T-cell (primary cell): Measurements from ENCODE around the gene SEMA3A. TPM values are rescaled to one million over a fixed set of nuclear protein-coding genes. Genes with fewer than 3 reads are reported as not detected.
"Not testable (repeated sequence)": the region's sequence is repeated elsewhere in the genome, so short reads cannot be mapped to it uniquely, and the experiment has no call there.

Experiments
- ATAC-seq, 4 experiments: fragments of 200-7000 bp in 3 of 4; fragments of 150-1000 bp in 1 of 4; cut with Tn5 transposase; replicated peaks in 1 of 4; 1 replicate in 3 of 4; 2 replicates in 1 of 4; pipeline ENCODE4 v1.10.0; 2021; ENCODE audit warnings: moderate library complexity in 3 of 4, mild to moderate bottlenecking in 2 of 4, moderate number of reproducible peaks in 1 of 4
- CTCF ChIA-PET, 2 donors: fragments of 300-600 bp; sonication (Branson Sonifier 250); formaldehyde crosslinking; loops; one replicate each; lab custom pipeline; 2022; ENCODE audit warnings: antibody characterized with exemption in 2 of 2; lab: Charles Lee
- POLR2A ChIA-PET, 2 donors: fragments of 300-600 bp; sonication (Branson Sonifier 250); formaldehyde crosslinking; loops; one replicate each; lab custom pipeline; 2022; ENCODE audit warnings: antibody characterized with exemption in 2 of 2; lab: Charles Lee
- DNase-seq, 35 experiments: peaks; one replicate each; pipeline versions ENCODE4 v3.0.0 to v3.0.0-alpha.2; 2013 to 2023
- H3K27ac ChIP-seq: one replicate; pipeline ENCODE4 v1.5.1; 2013; ENCODE audit warnings: low read length
- H3K27me3 ChIP-seq, 2 experiments: replicated peaks in 1 of 2; 1 replicate in 1 of 2; 2 replicates in 1 of 2; pipeline versions ENCODE4 v1.6.1 to v1.7.0; 2013; ENCODE audit warnings: low read length in 1 of 2, mixed read lengths in 1 of 2; ENCODE audit not compliant: control insufficient read depth in 2 of 2, insufficient read depth in 2 of 2; ENCODE audit errors: extremely low read depth in 1 of 2
- H3K36me3 ChIP-seq, 2 donors: 1 replicate in 1 of 2; 2 replicates in 1 of 2; pipeline versions ENCODE4 v1.6.1 to v1.7.0; 2013; ENCODE audit warnings: low read length in 1 of 2; ENCODE audit not compliant: control insufficient read depth in 2 of 2, insufficient read depth in 1 of 2; ENCODE audit errors: extremely low read depth in 1 of 2
- H3K4me1 ChIP-seq, 2 experiments: 1 replicate in 1 of 2; 2 replicates in 1 of 2; pipeline versions ENCODE4 v1.6.1 to v1.7.0; 2013; ENCODE audit warnings: low read length in 2 of 2, mixed read lengths in 1 of 2; ENCODE audit not compliant: insufficient read depth in 2 of 2, control insufficient read depth in 1 of 2; ENCODE audit errors: extremely low read depth in 1 of 2
- H3K4me3 ChIP-seq, 2 donors: 1 replicate in 1 of 2; 2 replicates in 1 of 2; pipeline versions ENCODE4 v1.5.1 to v1.7.0; 2013; ENCODE audit warnings: mild to moderate bottlenecking in 2 of 2, low read length in 1 of 2, moderate library complexity in 1 of 2; ENCODE audit not compliant: control insufficient read depth in 1 of 2; ENCODE audit errors: extremely low read depth in 1 of 2
- H3K9me3 ChIP-seq: 2 replicates; pipeline ENCODE4 v1.7.0; 2013
- H3K27ac Mint-ChIP-seq, 2 donors: one replicate each; pipeline ENCODE4 v1.8.0; 2020 to 2021; ENCODE audit warnings: mild to moderate bottlenecking in 2 of 2, mixed read lengths in 2 of 2
- H3K27me3 Mint-ChIP-seq, 2 donors: one replicate each; pipeline ENCODE4 v1.8.0; 2021 to 2022; ENCODE audit warnings: mixed read lengths in 2 of 2
- H3K36me3 Mint-ChIP-seq: one replicate; pipeline ENCODE4 v1.8.0; 2021; ENCODE audit warnings: mixed read lengths
- H3K4me1 Mint-ChIP-seq, 3 donors: one replicate each; pipeline ENCODE4 v1.8.0; 2020 to 2022; ENCODE audit warnings: mixed read lengths in 3 of 3, mild to moderate bottlenecking in 1 of 3
- H3K4me3 Mint-ChIP-seq, 3 donors: one replicate each; pipeline ENCODE4 v1.8.0; 2020 to 2022; ENCODE audit warnings: mild to moderate bottlenecking in 3 of 3, mixed read lengths in 3 of 3, moderate library complexity in 3 of 3
- H3K9me3 Mint-ChIP-seq, 3 donors: one replicate each; pipeline ENCODE4 v1.8.0; 2020 to 2022; ENCODE audit warnings: mixed read lengths in 3 of 3
- WGBS: methylation state at CpG from one replicate; pipeline ENCODE4 v1.1.5; 2013; ENCODE audit warnings: missing lambda C conversion rate; ENCODE audit not compliant: insufficient coverage; 5-methylcytosine and 5-hydroxymethylcytosine counted together
- total RNA-seq, 35 experiments: library from RNA in 6 of 35; stranded (reverse) in 6 of 35; fragments of 120-200 nt in 1 of 35; gene quantifications; one replicate each; pipeline versions ENCODE4 v1.2.1 to v1.2.4 and lab custom pipeline; 2013 to 2026

The SEMA3A gene
- total RNA-seq, result 1 to 10 TPM in 1 of 5 donors, under 1 TPM in 3, not detected in 1; 0.15 to 1.6 (median 0.53) TPM
- total RNA-seq (2013), result 0.64 TPM
- total RNA-seq (lab: John Stamatoyannopoulos, UW), result 0 to 0.59 (median 0.16) reads per million in 29 experiments

GRCh38 chr7:84194484-84195271 lies at the start of gene SEMA3A:
TSS of gene SEMA3A (minus strand) at chr7:84194789. CDS start at chr7:84194586, 203 bp downstream.
- Histone ChIP-seq H3K27me3 (no peaks in the 10 kb centered on the region), H3K9me3 (no peaks in the 10 kb centered on the region), H3K27ac (no peak within 1 kb of the TSS), H3K4me1 (peaks cover 5 to 14% of the 10 kb centered on the region in 2 experiments), H3K36me3 (no peaks in the 10 kb centered on the region), H3K4me3 (peak within 1 kb of the TSS; percentile 45 to 84)
- ATAC-seq (peak; percentile 31 to 72 (median 63)), DNase-seq (peak in 9 of 35 experiments; percentile 1 to 34 (median 5))
- 0% methylated on average over 3 of the region's 15 CpGs for WGBS
- Mint-ChIP-seq H3K9me3 (no peaks in the 10 kb centered on the region), H3K4me3 (peak within 1 kb of the TSS; percentile 92), H3K36me3 (no peaks in the 10 kb centered on the region), H3K4me1 (peaks cover 20 to 37% (median 24%) of the 10 kb centered on the region in 3 donors), H3K27ac (peak within 1 kb of the TSS; percentile 60 to 80), H3K27me3 (no peaks in the 10 kb centered on the region)
- POLR2A ChIA-PET, result interaction anchor here in 1 of 2 donors (0.7 kb wide), 1 partner anchor 41 kb away, joined by 4 read pairs; no protein-coding TSS in a partner anchor
- CTCF ChIA-PET, result no interaction called here

DNA sequence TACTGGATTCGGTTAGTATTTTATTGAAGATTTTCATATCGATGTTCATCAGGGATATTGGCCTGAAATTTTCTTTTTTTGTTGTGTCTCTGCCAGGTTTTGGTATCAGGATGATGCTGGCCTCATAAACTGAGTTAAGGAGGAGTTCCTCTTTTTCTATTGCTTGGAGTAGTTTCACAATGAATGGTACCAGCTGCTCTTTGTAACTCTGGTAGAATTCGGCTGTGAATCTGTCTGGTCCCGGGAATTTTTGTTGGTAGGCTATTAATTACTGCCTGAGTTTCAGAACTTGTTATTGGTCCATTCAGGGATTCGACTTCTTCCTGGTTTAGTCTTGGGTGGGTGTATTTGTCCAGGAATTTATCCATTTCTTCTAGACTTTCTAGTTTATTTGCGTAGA lies 48.4 kb upstream of the SEMA3A start:
- POLR2A ChIA-PET, ATAC-seq, H3K36me3 Mint-ChIP-seq, H3K27me3 ChIP-seq, DNase-seq, H3K4me3 Mint-ChIP-seq, H3K9me3 ChIP-seq, H3K27ac Mint-ChIP-seq, H3K36me3 ChIP-seq, CTCF ChIA-PET, H3K27ac ChIP-seq, H3K4me1 Mint-ChIP-seq, H3K4me1 ChIP-seq, H3K4me3 ChIP-seq, H3K27me3 Mint-ChIP-seq: not testable (repeated sequence)
- 95% methylated on average over 4 of the region's 6 CpGs for WGBS
- peaks cover 22 to 36% (median 22%) of the 10 kb centered on the region in 3 donors for H3K9me3 Mint-ChIP-seq

GRCh38 chr7:84238596-84238995 lies 44.0 kb upstream of the SEMA3A start:
- Histone ChIP-seq H3K9me3 (no peaks in the 10 kb centered on the region), H3K36me3 (no peaks in the 10 kb centered on the region), H3K4me3 (no peak overlapping the region), H3K27ac (no peak overlapping the region), H3K27me3 (no peaks in the 10 kb centered on the region), H3K4me1 (no peaks in the 10 kb centered on the region)
- CTCF ChIA-PET, result no interaction called here
- Mint-ChIP-seq H3K27me3 (no peaks in the 10 kb centered on the region), H3K27ac (no peak overlapping the region), H3K9me3 (peaks cover 8 to 25% (median 16%) of the 10 kb centered on the region in 3 donors), H3K4me1 (no peaks in the 10 kb centered on the region), H3K4me3 (no peak overlapping the region), H3K36me3 (no peaks in the 10 kb centered on the region)
- ATAC-seq (no peak), DNase-seq (no peak)
- 90% methylated on average over 3 of the region's 6 CpGs for WGBS
- POLR2A ChIA-PET, result no interaction called here

- no peak for ATAC-seq
- H3K27me3 Mint-ChIP-seq, result no peaks in the 10 kb centered on the region
These were observed 43.1 kb upstream of the SEMA3A start for GRCh38 chr7:84237533-84238173.

GRCh38 chr7:84236398-84236797 lies 41.8 kb upstream of the SEMA3A start:
- no peak overlapping the region for H3K4me3 ChIP-seq
- WGBS, result no CpG with 5 or more reads among the region's 3 CpGs
- H3K36me3 Mint-ChIP-seq, result no peaks in the 10 kb centered on the region
- no peaks in the 10 kb centered on the region for H3K36me3 ChIP-seq
- no peaks in the 10 kb centered on the region for H3K4me1 Mint-ChIP-seq
- H3K27ac Mint-ChIP-seq, result no peak overlapping the region
- POLR2A ChIA-PET, result no interaction called here
- H3K27me3 ChIP-seq, result no peaks in the 10 kb centered on the region
- peaks cover 0 to 11% (median 6%) of the 10 kb centered on the region in 3 donors for H3K9me3 Mint-ChIP-seq
- no peaks in the 10 kb centered on the region for H3K4me1 ChIP-seq
- DNase-seq (no peak), ATAC-seq (no peak)
- no peaks in the 10 kb centered on the region for H3K9me3 ChIP-seq
- H3K27me3 Mint-ChIP-seq, result no peaks in the 10 kb centered on the region
- H3K4me3 Mint-ChIP-seq, result no peak overlapping the region
- no peak overlapping the region for H3K27ac ChIP-seq
- CTCF ChIA-PET, result no interaction called here

More at GRCh38 chr7:84237533-84238173, 43.1 kb upstream of the SEMA3A start:
- Mint-ChIP-seq H3K4me3 (no peak overlapping the region), H3K9me3 (peaks cover 0 to 17% (median 9%) of the 10 kb centered on the region in 3 donors), H3K27ac (no peak overlapping the region), H3K36me3 (no peaks in the 10 kb centered on the region), H3K4me1 (no peaks in the 10 kb centered on the region)
- H3K4me1 ChIP-seq, result no peaks in the 10 kb centered on the region
- H3K27ac ChIP-seq, result no peak overlapping the region
- no peaks in the 10 kb centered on the region for H3K9me3 ChIP-seq
- no peak for DNase-seq
- H3K27me3 ChIP-seq, result no peaks in the 10 kb centered on the region
- WGBS, result no CpG with 5 or more reads among the region's 1 CpG
- ChIA-PET CTCF (no interaction called here), POLR2A (no interaction called here)
- H3K4me3 ChIP-seq, result no peak overlapping the region
- no peaks in the 10 kb centered on the region for H3K36me3 ChIP-seq

GRCh38 chr7:84232646-84233045 lies 38.1 kb upstream of the SEMA3A start:
- DNase-seq (peak in 1 of 35 experiments; percentile 1), ATAC-seq (no peak)
- Histone ChIP-seq H3K27me3 (no peaks in the 10 kb centered on the region), H3K4me1 (no peaks in the 10 kb centered on the region), H3K4me3 (no peak overlapping the region), H3K27ac (no peak overlapping the region), H3K36me3 (no peaks in the 10 kb centered on the region), H3K9me3 (no peaks in the 10 kb centered on the region)
- Mint-ChIP-seq H3K4me3 (no peak overlapping the region), H3K4me1 (no peaks in the 10 kb centered on the region), H3K27ac (no peak overlapping the region), H3K27me3 (no peaks in the 10 kb centered on the region), H3K36me3 (no peaks in the 10 kb centered on the region), H3K9me3 (no peaks in the 10 kb centered on the region)
- POLR2A ChIA-PET, result no interaction called here
- WGBS, result 44% methylated on average over 1 of the region's 1 CpG
- CTCF ChIA-PET, result no interaction called here
